ENCODE measurements around the gene SWSAP1.
A peak's percentile ranks its signal among the peaks of the same experiment; 100 is the strongest.

The SWSAP1 gene

DNA sequence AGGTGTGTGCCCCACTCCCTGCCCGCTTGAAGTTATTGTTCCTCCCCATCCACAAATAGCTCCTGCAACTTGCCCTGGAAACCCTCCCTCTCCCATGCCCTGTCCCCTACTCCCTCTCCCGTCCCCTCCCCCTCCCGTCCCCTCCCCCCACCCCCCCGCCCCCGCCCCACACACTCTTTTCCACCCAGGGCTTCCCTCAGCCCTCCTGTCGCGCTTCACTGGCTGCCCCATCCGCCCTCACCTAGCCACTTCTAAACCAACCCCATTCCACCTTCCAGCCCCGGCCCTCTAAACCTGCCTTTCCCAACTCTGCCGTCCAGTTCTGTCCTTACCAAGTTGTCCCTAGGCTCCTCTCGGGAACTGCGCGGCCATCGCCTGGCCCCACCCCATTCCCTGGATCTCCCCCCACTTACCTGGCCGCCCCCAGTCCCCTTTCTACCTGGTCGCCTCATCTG is 43.7 kb downstream of the SWSAP1 start:
- TF ChIP-seq, protein P1, sequence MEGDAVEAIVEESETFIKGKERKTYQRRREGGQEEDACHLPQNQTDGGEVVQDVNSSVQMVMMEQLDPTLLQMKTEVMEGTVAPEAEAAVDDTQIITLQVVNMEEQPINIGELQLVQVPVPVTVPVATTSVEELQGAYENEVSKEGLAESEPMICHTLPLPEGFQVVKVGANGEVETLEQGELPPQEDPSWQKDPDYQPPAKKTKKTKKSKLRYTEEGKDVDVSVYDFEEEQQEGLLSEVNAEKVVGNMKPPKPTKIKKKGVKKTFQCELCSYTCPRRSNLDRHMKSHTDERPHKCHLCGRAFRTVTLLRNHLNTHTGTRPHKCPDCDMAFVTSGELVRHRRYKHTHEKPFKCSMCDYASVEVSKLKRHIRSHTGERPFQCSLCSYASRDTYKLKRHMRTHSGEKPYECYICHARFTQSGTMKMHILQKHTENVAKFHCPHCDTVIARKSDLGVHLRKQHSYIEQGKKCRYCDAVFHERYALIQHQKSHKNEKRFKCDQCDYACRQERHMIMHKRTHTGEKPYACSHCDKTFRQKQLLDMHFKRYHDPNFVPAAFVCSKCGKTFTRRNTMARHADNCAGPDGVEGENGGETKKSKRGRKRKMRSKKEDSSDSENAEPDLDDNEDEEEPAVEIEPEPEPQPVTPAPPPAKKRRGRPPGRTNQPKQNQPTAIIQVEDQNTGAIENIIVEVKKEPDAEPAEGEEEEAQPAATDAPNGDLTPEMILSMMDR (IDR thresholded peaks at IDR 0.05; ENCODE audit: insufficient read depth, low read depth, low read length, missing control alignments): no peak
- no peak for DNase-seq (ENCODE audit: low read depth)
- H3K4me3 ChIP-seq (ENCODE audit: low read depth, low read length): no peak overlapping the region

GRCh38 chr19:11418549-11419506 is 44.4 kb downstream of the SWSAP1 start, which contains the start of gene RGL3:
RGL3 (minus strand) TSS chr19:11419314; CDS start chr19:11419278, 36 bp downstream.
- H3K4me3 ChIP-seq (ENCODE audit: low read depth, low read length): no peak within 1 kb of the TSS
- TF ChIP-seq, protein P1 (IDR thresholded peaks at IDR 0.05; ENCODE audit: insufficient read depth, low read depth, low read length, missing control alignments): no peak
- DNase-seq (ENCODE audit: low read depth): no peak

- no peak for DNase-seq (ENCODE audit: low read depth)
- TF ChIP-seq, protein P1 (IDR thresholded peaks at IDR 0.05; ENCODE audit: insufficient read depth, low read depth, low read length, missing control alignments): no peak
- peak overlapping the region; percentile 10 for H3K4me3 ChIP-seq (ENCODE audit: low read depth, low read length)
Measured at GRCh38 chr19:11420429-11421370, 46.2 kb downstream of the SWSAP1 start.

GRCh38 chr19:11421371-11422098 is 47.1 kb downstream of the SWSAP1 start:
- peak; percentile 57 for DNase-seq (ENCODE audit: low read depth)
- TF ChIP-seq, protein P1 (IDR thresholded peaks at IDR 0.05; ENCODE audit: insufficient read depth, low read depth, low read length, missing control alignments): no peak
- peak overlapping the region; percentile 10 for H3K4me3 ChIP-seq (ENCODE audit: low read depth, low read length)

GRCh38 chr19:11422163-11423065 is 47.9 kb downstream of the SWSAP1 start:
- peak overlapping the region; percentile 24 for H3K4me3 ChIP-seq (ENCODE audit: low read depth, low read length)
- peak; percentile 86 for DNase-seq (ENCODE audit: low read depth)
- TF ChIP-seq, protein P1 (IDR thresholded peaks at IDR 0.05; ENCODE audit: insufficient read depth, low read depth, low read length, missing control alignments): no peak
